HepG2 (cell line): ENCODE measurements around the gene TAS2R60. TPM values are rescaled to one million over a fixed set of nuclear protein-coding genes. Genes with fewer than 3 reads are reported as not detected.

Experiments used
- ATAC-seq: fragments of 200-7000 bp; cut with Tn5 transposase; 3 replicates; pipeline ENCODE4 v1.9.1; 2020; ENCODE audit warnings: mild to moderate bottlenecking, moderate library complexity
- BruUV-seq: library from RNA; stranded (reverse); fragments of 400-500 nt; replicated peaks from 2 replicates; lab custom pipeline; 2021; lab: Mats Ljungman, UMichigan
- CTCF ChIA-PET: fragments of 300-600 bp; formaldehyde crosslinking; extraction: SDS; loops from one replicate; lab custom pipeline; 2021; ENCODE audit warnings: low total read pairs, inconsistent platforms, low intra/inter-chr PET ratio; lab: Yijun Ruan, JAX
- POLR2A ChIA-PET: fragments of 350-600 bp; sonication (Branson Sonifier 250); formaldehyde crosslinking; loops from one replicate; lab custom pipeline; 2020; ENCODE audit warnings: antibody characterized with exemption, inconsistent platforms; lab: Yijun Ruan, JAX
- DNase-seq: peaks from one replicate; pipeline ENCODE4 v3.0.0-alpha.2; 2015; ENCODE audit warnings: low spot score
- FAIRE-seq: peaks from 3 replicates; lab custom pipeline; 2011; peaks lifted over from hg19 to GRCh38; lab: Jason Lieb, UNC
- H2AFZ ChIP-seq: one replicate; pipeline ENCODE4 v1.6.1; 2011; ENCODE audit warnings: low read length, inconsistent platforms
- H3K27ac ChIP-seq: fragments of 300-600 bp; 3 replicates; pipeline ENCODE4 v1.8.0; 2011; ENCODE audit warnings: mixed run types, mild to moderate bottlenecking, mixed read lengths, low read length, inconsistent platforms; ENCODE audit not compliant: insufficient read depth; ENCODE audit errors: extremely low read length
- H3K27me3 ChIP-seq, 2 experiments: fragments of 200-600 bp in 1 of 2; 2 replicates in 1 of 2; 3 replicates in 1 of 2; pipeline versions ENCODE4 v1.6.0 to v1.8.0; 2011; ENCODE audit warnings: low read length in 2 of 2, mild to moderate bottlenecking in 2 of 2, moderate library complexity in 2 of 2, inconsistent platforms in 1 of 2; ENCODE audit not compliant: insufficient read depth in 2 of 2, control insufficient read depth in 1 of 2
- H3K36me3 ChIP-seq, 2 experiments: fragments of 200-600 bp in 1 of 2; replicated peaks in 1 of 2; 2 replicates in 1 of 2; 3 replicates in 1 of 2; pipeline versions ENCODE4 v1.5.1 to v1.8.0; 2011; ENCODE audit warnings: low read length in 2 of 2, inconsistent platforms in 1 of 2; ENCODE audit not compliant: insufficient read depth in 2 of 2, control insufficient read depth in 1 of 2
- H3K4me1 ChIP-seq: 2 replicates; pipeline ENCODE4 v1.5.1; 2012; ENCODE audit warnings: low read length, inconsistent platforms; ENCODE audit not compliant: insufficient read depth
- H3K4me2 ChIP-seq: 2 replicates; pipeline ENCODE4 v1.6.0; 2011; ENCODE audit warnings: low read depth, low read length, inconsistent platforms
- H3K4me3 ChIP-seq, 3 experiments: fragments of 200-600 bp in 1 of 3; sonication (generic), shearing (Covaris generic) in 1 of 3; replicated peaks in 1 of 3; 2 replicates each; pipeline ENCODE4 v1.5.1; 2011 to 2016; ENCODE audit warnings: low read length in 3 of 3, inconsistent platforms in 2 of 3, low read depth in 2 of 3, mild to moderate bottlenecking in 2 of 3, control low read depth in 1 of 3, mixed read lengths in 1 of 3; ENCODE audit not compliant: insufficient read depth in 1 of 3
- H3K79me2 ChIP-seq: one replicate; pipeline ENCODE4 v1.6.1; 2011; ENCODE audit warnings: low read length, inconsistent platforms; ENCODE audit not compliant: insufficient read depth
- H3K9ac ChIP-seq: 2 replicates; pipeline ENCODE4 v1.6.0; 2011; ENCODE audit warnings: mild to moderate bottlenecking, low read depth, low read length, inconsistent platforms; ENCODE audit not compliant: insufficient read depth
- H3K9me3 ChIP-seq: 2 replicates; pipeline ENCODE4 v1.5.1; 2012; ENCODE audit warnings: mild to moderate bottlenecking, low read length
- H4K20me1 ChIP-seq: 2 replicates; pipeline ENCODE4 v1.6.0; 2011; ENCODE audit warnings: inconsistent platforms, mild to moderate bottlenecking, low read length, moderate library complexity; ENCODE audit not compliant: insufficient read depth
- ARHGAP35 ChIP-seq: sonication (generic); formaldehyde crosslinking; IDR thresholded peaks from 2 replicates; pipeline ENCODE4 v1.9.0; 2022; ENCODE audit warnings: mild to moderate bottlenecking, inconsistent platforms, moderate library complexity, missing genetic modification reagents, borderline replicate concordance
- ARNT2 ChIP-seq: sonication (generic); formaldehyde crosslinking; IDR thresholded peaks from 2 replicates; pipeline ENCODE4 v1.8.0; 2022; ENCODE audit warnings: mild to moderate bottlenecking, low read depth, missing genetic modification reagents, moderate library complexity
- FOXJ3 ChIP-seq: sonication (generic); formaldehyde crosslinking; IDR thresholded peaks from 2 replicates; pipeline ENCODE4 v1.4.0; 2020; ENCODE audit warnings: missing genetic modification reagents, mild to moderate bottlenecking, borderline replicate concordance
- JUNB ChIP-seq: sonication (generic); formaldehyde crosslinking; IDR thresholded peaks from 2 replicates; pipeline ENCODE4 v1.8.0; 2022; ENCODE audit warnings: missing genetic modification reagents, mild to moderate bottlenecking, borderline replicate concordance
- KDM6A ChIP-seq: IDR thresholded peaks from 2 replicates; pipeline ENCODE4 v1.6.1; 2016; ENCODE audit warnings: low read depth
- MYNN ChIP-seq: sonication (generic); formaldehyde crosslinking; IDR thresholded peaks from 2 replicates; pipeline ENCODE4 v1.4.0; 2020; ENCODE audit warnings: mild to moderate bottlenecking, low read depth, missing genetic modification reagents
- TP53 ChIP-seq: sonication (generic); formaldehyde crosslinking; conservative IDR thresholded peaks from 2 replicates; pipeline ENCODE4 v1.4.0; 2020; ENCODE audit warnings: missing genetic modification reagents
- XRCC5 ChIP-seq: fragments of 200-400 bp; formaldehyde crosslinking; optimal IDR thresholded peaks from 2 replicates; pipeline ENCODE3; 2017; ENCODE audit warnings: mild to moderate bottlenecking, low read length
- ZNF274 ChIP-seq: sonication (generic); formaldehyde crosslinking; IDR thresholded peaks from 2 replicates; pipeline ENCODE4 v1.5.1; 2020; ENCODE audit warnings: mild to moderate bottlenecking, missing genetic modification reagents
- ZNF777 ChIP-seq: sonication (generic); formaldehyde crosslinking; IDR thresholded peaks from 2 replicates; pipeline ENCODE4 v1.4.0; 2020; ENCODE audit warnings: missing genetic modification reagents
- ZSCAN25 ChIP-seq: sonication (generic); formaldehyde crosslinking; IDR thresholded peaks from 2 replicates; pipeline ENCODE4 v1.8.0; 2022; ENCODE audit warnings: mild to moderate bottlenecking, missing genetic modification reagents
- WGBS: methylation state at CpG from one replicate; pipeline ENCODE4 v1.1.6; 2017; ENCODE audit warnings: low lambda C conversion rate; 5-methylcytosine and 5-hydroxymethylcytosine counted together
- in situ Hi-C: cut with HindIII; loops from 2 replicates; pipeline ENCODE4 v1.10.0; 2017; ENCODE audit warnings: low pct_unique_long_range_greater_than_20kb; ENCODE audit not compliant: extremely low pct_ligation_motif_present
- intact Hi-C: fragments of 100-400 bp; cut with micrococcal nuclease; formaldehyde crosslinking; loops from one replicate; pipeline ENCODE4 v1.10.0; 2022; ENCODE audit not compliant: unreplicated experiment
- polyA plus RNA-seq, 8 experiments: library from polyadenylated mRNA; depleted of rRNA in 3 of 8; stranded (reverse) in 7 of 8; unstranded in 1 of 8; fragments of >200 nt; fragmentation: Illumina TruSeq in 4 of 8; extraction: Trizol in 4 of 8; gene quantifications; 2 replicates each; pipeline versions ENCODE4 v1.2.1 to v1.2.3, GENCODE V29; 2011 to 2016; ENCODE audit warnings: low read depth in 4 of 8, missing spikeins in 1 of 8, mixed read lengths in 1 of 8; ENCODE audit not compliant: insufficient read depth in 1 of 8
- total RNA-seq, 5 experiments: library from RNA; depleted of rRNA; stranded (reverse); fragments of >200 nt; fragmentation: Illumina TruSeq; extraction: Trizol; gene quantifications; 2 replicates each; pipeline ENCODE4 v1.2.3, GENCODE V29; 2016; ENCODE audit warnings: low read depth in 1 of 5
- TF ChIP-seq, protein P1 (sequence below): IDR thresholded peaks from 2 replicates; pipeline ENCODE4 v1.6.1; 2016; ENCODE audit warnings: mild to moderate bottlenecking, missing biosample characterization, missing genetic modification reagents
- TF ChIP-seq, protein P2 (sequence below): sonication (generic); formaldehyde crosslinking; IDR thresholded peaks from 2 replicates; pipeline ENCODE4 v1.4.0; 2020; ENCODE audit warnings: mild to moderate bottlenecking, missing genetic modification reagents
- TF ChIP-seq, protein P3 (sequence below): IDR thresholded peaks from 2 replicates; pipeline ENCODE4 v1.6.1; 2012; ENCODE audit warnings: low read depth, low read length, improper control_type of control experiment
- TF ChIP-seq, protein P4 (sequence below): sonication (generic); formaldehyde crosslinking; conservative IDR thresholded peaks from 2 replicates; pipeline ENCODE4 v1.4.0; 2020; ENCODE audit warnings: mild to moderate bottlenecking, missing genetic modification reagents, moderate library complexity

TAS2R60 gene
- total and polyA plus RNA-seq, 2 of the 13 experiments (the other 11 are each of a cell fraction or from before 2014, with no cell fraction given): not detected

DNA sequence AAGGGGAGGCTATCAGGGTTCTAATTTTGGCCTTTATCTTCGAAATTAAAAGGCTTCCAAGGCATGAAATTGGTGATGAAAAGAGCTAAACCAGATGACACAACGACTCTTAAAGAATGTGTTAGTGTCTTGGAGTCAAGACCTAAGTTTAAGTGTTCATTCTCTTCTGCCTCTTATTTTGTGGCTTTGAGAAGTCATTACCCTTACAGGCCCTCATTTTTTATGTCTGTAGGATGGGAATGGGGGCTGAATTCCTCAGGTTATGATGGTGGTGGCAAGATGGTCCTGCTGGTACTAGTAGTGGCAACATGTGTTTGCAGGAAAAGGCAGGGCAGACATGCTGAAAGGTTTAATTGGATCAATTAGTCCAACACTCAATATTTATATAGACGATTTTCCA is 15.4 kb downstream of the TAS2R60 start:
- Histone ChIP-seq H3K4me1 (no peaks in the 10 kb centered on the region), H4K20me1 (no peaks in the 10 kb centered on the region), H3K36me3 (no peaks in the 10 kb centered on the region), H3K9me3 (no peaks in the 10 kb centered on the region; the same call in 1 of the 2 replicates), H2AFZ (no peak overlapping the region), H3K27me3 (no peaks in the 10 kb centered on the region), H3K4me2 (no peak overlapping the region), H3K9ac (no peak overlapping the region), H3K4me3 (no peak overlapping the region), H3K27ac (no peak overlapping the region), H3K79me2 (no peaks in the 10 kb centered on the region)
- DNase-seq (no peak), ATAC-seq (no peak), FAIRE-seq (no peak)
- ChIA-PET CTCF (no interaction called here), POLR2A (no interaction called here)
- intact Hi-C loops: no loop called here
- in situ Hi-C loops: no loop called here
- no peak for TF ChIP-seq ARHGAP35 (CRISPR knock-in tag)
- TF ChIP-seq, protein P1, sequence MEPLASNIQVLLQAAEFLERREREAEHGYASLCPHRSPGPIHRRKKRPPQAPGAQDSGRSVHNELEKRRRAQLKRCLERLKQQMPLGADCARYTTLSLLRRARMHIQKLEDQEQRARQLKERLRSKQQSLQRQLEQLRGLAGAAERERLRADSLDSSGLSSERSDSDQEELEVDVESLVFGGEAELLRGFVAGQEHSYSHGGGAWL (CRISPR knock-in tag): no peak
- TF ChIP-seq ZNF777 (CRISPR knock-in tag): no peak
- TF ChIP-seq, protein P2, sequence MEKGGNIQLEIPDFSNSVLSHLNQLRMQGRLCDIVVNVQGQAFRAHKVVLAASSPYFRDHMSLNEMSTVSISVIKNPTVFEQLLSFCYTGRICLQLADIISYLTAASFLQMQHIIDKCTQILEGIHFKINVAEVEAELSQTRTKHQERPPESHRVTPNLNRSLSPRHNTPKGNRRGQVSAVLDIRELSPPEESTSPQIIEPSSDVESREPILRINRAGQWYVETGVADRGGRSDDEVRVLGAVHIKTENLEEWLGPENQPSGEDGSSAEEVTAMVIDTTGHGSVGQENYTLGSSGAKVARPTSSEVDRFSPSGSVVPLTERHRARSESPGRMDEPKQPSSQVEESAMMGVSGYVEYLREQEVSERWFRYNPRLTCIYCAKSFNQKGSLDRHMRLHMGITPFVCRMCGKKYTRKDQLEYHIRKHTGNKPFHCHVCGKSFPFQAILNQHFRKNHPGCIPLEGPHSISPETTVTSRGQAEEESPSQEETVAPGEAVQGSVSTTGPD (CRISPR knock-in tag): no peak
- TF ChIP-seq, protein P3, sequence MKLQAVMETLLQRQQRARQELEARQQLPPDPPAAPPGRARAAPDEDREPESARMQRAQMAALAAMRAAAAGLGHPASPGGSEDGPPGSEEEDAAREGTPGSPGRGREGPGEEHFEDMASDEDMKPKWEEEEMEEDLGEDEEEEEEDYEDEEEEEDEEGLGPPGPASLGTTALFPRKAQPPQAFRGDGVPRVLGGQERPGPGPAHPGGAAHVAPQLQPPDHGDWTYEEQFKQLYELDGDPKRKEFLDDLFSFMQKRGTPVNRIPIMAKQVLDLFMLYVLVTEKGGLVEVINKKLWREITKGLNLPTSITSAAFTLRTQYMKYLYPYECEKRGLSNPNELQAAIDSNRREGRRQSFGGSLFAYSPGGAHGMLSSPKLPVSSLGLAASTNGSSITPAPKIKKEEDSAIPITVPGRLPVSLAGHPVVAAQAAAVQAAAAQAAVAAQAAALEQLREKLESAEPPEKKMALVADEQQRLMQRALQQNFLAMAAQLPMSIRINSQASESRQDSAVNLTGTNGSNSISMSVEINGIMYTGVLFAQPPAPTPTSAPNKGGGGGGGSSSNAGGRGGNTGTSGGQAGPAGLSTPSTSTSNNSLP: no peak
- TF ChIP-seq ZSCAN25 (CRISPR knock-in tag): no peak
- no peak for TF ChIP-seq FOXJ3 (CRISPR knock-in tag)
- no peak for TF ChIP-seq TP53 (CRISPR knock-in tag)
- TF ChIP-seq JUNB (CRISPR knock-in tag): no peak
- TF ChIP-seq, protein P4, sequence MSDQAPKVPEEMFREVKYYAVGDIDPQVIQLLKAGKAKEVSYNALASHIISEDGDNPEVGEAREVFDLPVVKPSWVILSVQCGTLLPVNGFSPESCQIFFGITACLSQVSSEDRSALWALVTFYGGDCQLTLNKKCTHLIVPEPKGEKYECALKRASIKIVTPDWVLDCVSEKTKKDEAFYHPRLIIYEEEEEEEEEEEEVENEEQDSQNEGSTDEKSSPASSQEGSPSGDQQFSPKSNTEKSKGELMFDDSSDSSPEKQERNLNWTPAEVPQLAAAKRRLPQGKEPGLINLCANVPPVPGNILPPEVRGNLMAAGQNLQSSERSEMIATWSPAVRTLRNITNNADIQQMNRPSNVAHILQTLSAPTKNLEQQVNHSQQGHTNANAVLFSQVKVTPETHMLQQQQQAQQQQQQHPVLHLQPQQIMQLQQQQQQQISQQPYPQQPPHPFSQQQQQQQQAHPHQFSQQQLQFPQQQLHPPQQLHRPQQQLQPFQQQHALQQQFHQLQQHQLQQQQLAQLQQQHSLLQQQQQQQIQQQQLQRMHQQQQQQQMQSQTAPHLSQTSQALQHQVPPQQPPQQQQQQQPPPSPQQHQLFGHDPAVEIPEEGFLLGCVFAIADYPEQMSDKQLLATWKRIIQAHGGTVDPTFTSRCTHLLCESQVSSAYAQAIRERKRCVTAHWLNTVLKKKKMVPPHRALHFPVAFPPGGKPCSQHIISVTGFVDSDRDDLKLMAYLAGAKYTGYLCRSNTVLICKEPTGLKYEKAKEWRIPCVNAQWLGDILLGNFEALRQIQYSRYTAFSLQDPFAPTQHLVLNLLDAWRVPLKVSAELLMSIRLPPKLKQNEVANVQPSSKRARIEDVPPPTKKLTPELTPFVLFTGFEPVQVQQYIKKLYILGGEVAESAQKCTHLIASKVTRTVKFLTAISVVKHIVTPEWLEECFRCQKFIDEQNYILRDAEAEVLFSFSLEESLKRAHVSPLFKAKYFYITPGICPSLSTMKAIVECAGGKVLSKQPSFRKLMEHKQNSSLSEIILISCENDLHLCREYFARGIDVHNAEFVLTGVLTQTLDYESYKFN (CRISPR knock-in tag): no peak
- TF ChIP-seq KDM6A (CRISPR knock-in tag): no peak
- TF ChIP-seq XRCC5: no peak
- no peak for TF ChIP-seq ZNF274 (CRISPR knock-in tag)
- no peak for TF ChIP-seq MYNN (CRISPR knock-in tag)
- no peak for TF ChIP-seq ARNT2 (CRISPR knock-in tag)
- WGBS: 0% methylated on average over 3 of the region's 3 CpGs
- BruUV-seq: no TSS peak
